Motor neuron (in vitro differentiated cells): ENCODE data around the gene PRR33. TPM values are rescaled to one million over a fixed set of nuclear protein-coding genes. Genes with fewer than 3 reads are reported as not detected.

Experiments used
- ATAC-seq, 8 experiments: fragments of 200-7000 bp; cut with Tn5 transposase; replicated peaks in 6 of 8; 2 replicates each; pipeline ENCODE4 v1.8.0; 2021; ENCODE audit warnings: mild to moderate bottlenecking in 8 of 8, moderate library complexity in 8 of 8
- H3K27ac ChIP-seq, 2 donors: fragments of 250-450 bp; sonication (Bioruptor Pico); 2 replicates each; pipeline ENCODE4 v1.9.0; 2021; ENCODE audit warnings: antibody characterized with exemption in 2 of 2, mild to moderate bottlenecking in 2 of 2, moderate library complexity in 1 of 2
- H3K4me1 ChIP-seq, 2 donors: fragments of 250-450 bp; sonication (Bioruptor Pico); replicated peaks in 1 of 2; 2 replicates each; pipeline ENCODE4 v1.6.1; 2021; ENCODE audit warnings: antibody characterized with exemption in 2 of 2, mild to moderate bottlenecking in 2 of 2, moderate library complexity in 1 of 2
- H3K4me3 ChIP-seq, 5 donors: fragments of 250-450 bp; sonication (Bioruptor Pico); 2 replicates each; pipeline ENCODE4 v1.9.0; 2021; ENCODE audit warnings: antibody characterized with exemption in 5 of 5, mild to moderate bottlenecking in 5 of 5, moderate library complexity in 4 of 5
- WGBS, 10 experiments: fragments of 450-650 bp; shearing (Covaris generic); methylation state at CpG; one replicate each; pipeline ENCODE4 v1.0.0; 2022; 5-methylcytosine and 5-hydroxymethylcytosine counted together
- in situ Hi-C, 9 experiments: fragments of 400-800 bp; cut with MboI; loops; one replicate each; pipeline ENCODE4 v1.15.0; 2021; ENCODE audit warnings: low sequenced_read_pairs in 9 of 9, low pct_unique_long_range_greater_than_20kb in 2 of 9; ENCODE audit not compliant: unreplicated experiment in 9 of 9
- total RNA-seq, 8 experiments: library from RNA; unstranded; fragments of 300-600 nt; gene quantifications; 2 replicates each; pipeline versions ENCODE4 v1.2.3 to v1.2.4, GENCODE V29; 2022

Gene PRR33
- total RNA-seq, 8 experiments from 2014 or later = 0.13 to 1.1 (median 0.25) TPM; not detected in 2

DNA sequence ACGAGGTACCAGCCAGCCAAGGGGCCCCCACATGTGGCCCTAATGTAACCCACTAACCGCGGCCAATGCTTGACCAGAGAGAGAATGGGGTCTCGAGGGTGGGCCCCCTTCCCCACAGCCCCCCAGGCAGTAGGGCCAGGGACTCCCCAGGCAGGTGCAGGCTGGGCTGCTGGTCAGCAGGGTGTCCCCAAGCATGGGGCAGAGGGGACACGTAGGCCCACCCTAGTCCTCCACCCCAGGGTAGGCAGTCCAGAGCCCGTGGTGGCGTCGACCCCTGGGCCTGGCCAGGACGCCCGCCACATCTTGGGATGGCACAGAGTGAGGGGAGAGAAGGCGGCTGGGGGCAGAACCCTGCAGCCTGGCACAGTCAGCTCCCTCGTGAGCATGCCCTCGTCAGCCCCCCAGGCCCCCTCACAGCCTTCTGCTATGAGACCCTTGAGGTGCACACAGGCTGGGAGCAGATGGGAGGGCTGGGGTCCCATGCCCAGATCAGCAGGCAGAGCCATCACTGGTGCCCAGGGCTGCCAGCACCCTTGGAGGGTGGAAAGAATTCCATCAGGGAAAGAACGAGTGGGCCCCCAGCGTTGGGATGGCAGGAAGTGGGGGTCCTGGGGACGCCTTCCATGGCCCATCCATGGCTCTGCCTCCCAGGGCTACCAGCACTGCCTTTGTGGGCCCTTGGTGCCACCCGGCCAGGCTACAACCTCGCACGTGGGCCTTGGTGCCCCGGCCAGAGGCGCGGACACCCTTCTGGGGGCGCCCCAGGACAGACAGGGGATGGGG is 33.9 kb upstream of the PRR33 start:
- peaks cover 9 to 10% of the 10 kb centered on the region in 2 donors for H3K4me1 ChIP-seq
- no peak overlapping the region for H3K27ac ChIP-seq
- in situ Hi-C loops = no loop called here
- no peak for ATAC-seq
- WGBS, 10 experiments = 87% methylated on average over 4 of the region's 23 CpGs; no CpG with 5 or more reads in 9 of the 10 experiments
- no peak overlapping the region for H3K4me3 ChIP-seq

DNA sequence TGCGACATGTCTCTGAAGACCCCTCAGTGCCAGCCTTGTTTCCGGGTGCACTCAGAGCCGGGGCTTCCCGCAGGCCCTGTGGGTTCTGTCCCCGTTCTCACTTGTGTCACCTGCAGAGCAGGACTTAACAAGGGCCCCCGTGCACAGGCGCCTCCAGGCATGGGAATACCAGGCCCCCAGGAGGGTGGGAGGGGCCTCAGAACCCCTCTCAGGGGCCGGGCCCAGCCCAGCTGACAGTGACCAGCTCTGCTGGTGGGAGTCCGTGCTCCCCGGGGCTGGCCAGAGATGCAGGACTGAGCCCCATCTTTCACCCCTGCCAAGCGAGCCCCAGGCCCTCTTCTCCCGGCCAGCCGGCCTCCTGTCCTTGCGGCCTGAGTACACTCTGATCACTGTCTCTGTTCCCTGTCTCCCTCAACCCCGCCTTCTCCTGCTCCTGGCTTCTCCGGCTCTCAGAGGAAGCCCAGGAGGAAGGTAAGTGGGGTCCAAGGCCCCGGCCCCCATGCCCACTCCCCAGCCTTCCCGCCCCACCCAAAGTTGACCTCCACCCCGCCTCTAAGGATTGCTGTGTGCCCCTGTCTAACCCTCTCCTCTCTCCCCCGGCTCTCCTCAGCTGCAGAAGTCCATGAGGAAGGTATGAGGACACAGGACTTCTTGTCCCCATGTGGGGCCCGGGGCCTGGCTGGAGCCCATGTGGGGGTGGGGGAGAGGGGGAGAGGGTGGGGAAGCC is 33.1 kb upstream of the PRR33 start:
- Histone ChIP-seq H3K27ac (no peak overlapping the region), H3K4me1 (peaks cover 9 to 10% of the 10 kb centered on the region in 2 donors), H3K4me3 (no peak overlapping the region)
- in situ Hi-C loops = no loop called here
- ATAC-seq = no peak
- WGBS, 10 experiments = 42 to 100% (median 80%) methylated on average over 2 to 3 of the region's 21 CpGs; no CpG with 5 or more reads in 7 of the 10 experiments

DNA sequence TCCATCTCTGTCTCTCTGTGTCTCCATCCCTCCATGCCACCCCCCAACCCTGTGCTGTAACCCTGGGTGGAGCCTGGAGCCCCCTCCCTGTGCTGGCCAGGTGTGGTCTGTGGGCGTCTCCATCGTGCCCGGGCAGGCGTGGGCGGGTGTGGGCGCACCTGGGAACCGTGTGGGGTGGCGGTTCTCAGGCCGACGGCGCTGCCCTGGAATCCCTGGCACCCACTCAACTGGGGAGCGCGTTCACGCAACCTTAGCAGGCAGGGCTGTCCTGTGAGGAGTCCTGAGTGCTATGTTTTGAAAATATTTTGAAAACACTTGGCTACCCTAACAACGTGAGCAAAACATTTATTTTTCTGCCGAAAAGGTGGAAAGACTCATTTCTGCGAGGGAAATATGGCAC is 32.5 kb upstream of the PRR33 start:
- no peak for ATAC-seq
- Histone ChIP-seq H3K4me1 (peaks cover 9 to 10% of the 10 kb centered on the region in 2 donors), H3K4me3 (no peak overlapping the region), H3K27ac (no peak overlapping the region)
- 65 to 90% (median 84%) methylated on average over 2 to 3 of the region's 17 CpGs; no CpG with 5 or more reads in 7 of the 10 experiments for WGBS, 10 experiments
- in situ Hi-C loops = no loop called here

DNA sequence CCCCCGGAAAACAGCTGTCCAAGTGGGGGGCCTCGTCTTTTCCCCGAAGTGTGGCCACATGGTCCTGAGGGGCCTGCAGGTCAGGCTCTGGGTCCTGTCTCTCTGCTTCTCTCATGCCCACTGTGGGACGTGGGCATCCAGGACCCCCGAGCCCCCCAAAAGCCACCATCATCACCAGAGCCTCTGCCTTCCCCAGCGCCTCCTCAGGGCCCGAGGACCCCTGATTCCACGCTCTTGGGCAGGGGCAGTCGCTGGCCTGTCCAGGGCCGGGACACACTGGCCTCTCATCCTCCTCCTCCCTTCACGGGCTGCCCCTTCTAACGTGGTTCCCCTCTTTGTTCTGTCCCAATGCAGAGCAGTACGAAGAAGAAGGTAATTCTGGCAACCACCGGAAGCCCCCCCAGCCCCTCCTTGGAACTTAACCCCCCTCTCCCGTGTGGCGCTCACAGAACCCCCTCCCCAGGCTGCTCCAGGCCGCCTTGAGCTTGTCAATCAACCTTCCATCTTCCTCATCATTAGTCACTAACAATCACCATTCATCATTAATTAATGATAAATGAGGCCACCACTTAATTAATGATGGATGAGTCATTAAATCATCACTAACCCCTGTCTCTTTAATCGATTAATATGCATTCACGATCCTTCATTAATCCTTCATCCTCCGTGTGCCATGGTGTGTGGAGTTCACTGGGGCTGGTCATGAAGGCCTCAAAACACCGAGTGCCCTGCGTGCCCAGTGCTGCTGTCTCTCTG is 31.7 kb upstream of the PRR33 start:
- ATAC-seq = no peak
- H3K27ac ChIP-seq = no peak overlapping the region
- H3K4me3 ChIP-seq = no peak overlapping the region
- WGBS, 10 experiments = 70 to 100% (median 86%) methylated on average over 2 to 6 of the region's 22 CpGs; no CpG with 5 or more reads in 3 of the 10 experiments
- in situ Hi-C loops = no loop called here
- peaks cover 9 to 10% of the 10 kb centered on the region in 2 donors for H3K4me1 ChIP-seq

DNA sequence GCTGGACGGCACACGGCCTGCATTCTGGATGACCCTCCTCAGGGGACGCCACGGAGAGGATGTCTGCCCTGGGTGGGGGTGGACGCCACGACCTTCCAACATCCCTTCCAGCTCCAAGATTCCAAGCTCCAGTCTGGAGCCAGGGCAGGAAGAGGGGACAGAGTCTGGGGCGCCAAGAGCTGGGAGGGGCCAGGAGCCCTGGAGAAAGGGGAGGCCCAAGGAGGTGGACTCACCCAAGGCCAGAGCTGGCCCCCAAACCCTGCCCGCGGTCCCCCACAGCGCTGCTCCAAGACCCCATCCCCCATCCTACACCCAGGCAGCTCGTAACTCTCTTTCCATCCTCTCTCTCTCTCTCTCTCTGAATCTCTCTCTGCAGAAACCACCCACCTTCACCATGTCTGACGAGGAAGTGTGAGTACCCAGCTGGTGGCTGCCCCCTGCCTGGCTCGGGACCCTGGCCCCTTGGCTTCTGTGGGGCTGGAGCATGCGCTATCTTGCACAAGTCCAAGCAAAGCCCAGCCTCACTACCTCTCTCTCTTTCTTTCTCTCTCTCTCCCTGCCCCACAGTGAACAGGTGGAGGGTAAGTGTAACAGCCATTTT is 30.9 kb upstream of the PRR33 start:
- in situ Hi-C loops = no loop called here
- ATAC-seq = no peak
- no peak overlapping the region for H3K4me3 ChIP-seq

DNA sequence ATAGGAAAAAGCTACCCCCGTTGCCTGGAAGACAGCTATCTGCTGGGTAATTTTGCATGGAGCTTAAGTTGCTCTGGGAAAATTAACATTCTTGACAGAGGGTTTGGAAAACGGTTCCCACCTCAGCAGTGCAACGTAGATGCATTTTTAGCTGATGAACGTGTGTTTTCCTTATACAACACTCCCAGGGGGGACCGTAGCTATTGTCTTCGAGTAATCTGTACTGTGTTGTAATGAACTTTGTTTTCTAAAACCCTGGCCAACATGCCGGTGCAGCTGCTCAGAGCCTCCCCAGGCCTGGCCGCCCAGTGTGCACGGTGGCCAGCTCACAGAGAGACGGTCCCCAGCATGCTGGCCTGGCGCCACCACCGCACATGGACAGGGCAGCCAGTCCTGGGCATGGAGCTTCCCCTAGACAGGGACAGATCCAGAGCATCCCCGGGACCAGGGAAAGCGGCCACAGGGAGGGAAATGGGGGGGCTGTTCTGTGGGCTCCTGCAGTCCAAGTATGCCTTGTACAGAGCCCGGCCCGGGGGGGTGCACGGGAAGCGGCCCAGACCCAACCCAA is 30.0 kb upstream of the PRR33 start:
- H3K4me1 ChIP-seq = peaks cover 1% of the 10 kb centered on the region in 2 donors
- ATAC-seq = peak in 5 of 8 experiments; percentile 1 to 56 (median 35)
- no peak overlapping the region for H3K4me3 ChIP-seq
- in situ Hi-C loops = no loop called here
- WGBS, 10 experiments = 0 to 73% (median 17%) methylated on average over 1 to 6 of the region's 18 CpGs; no CpG with 5 or more reads in 5 of the 10 experiments
- no peak overlapping the region for H3K27ac ChIP-seq

More for the DNA sequence above, 30.9 kb upstream of the PRR33 start:
- peaks cover 9 to 10% of the 10 kb centered on the region in 2 donors for H3K4me1 ChIP-seq
- no peak overlapping the region for H3K27ac ChIP-seq
- no CpG with 5 or more reads among the region's 14 CpGs for WGBS, 10 experiments

DNA sequence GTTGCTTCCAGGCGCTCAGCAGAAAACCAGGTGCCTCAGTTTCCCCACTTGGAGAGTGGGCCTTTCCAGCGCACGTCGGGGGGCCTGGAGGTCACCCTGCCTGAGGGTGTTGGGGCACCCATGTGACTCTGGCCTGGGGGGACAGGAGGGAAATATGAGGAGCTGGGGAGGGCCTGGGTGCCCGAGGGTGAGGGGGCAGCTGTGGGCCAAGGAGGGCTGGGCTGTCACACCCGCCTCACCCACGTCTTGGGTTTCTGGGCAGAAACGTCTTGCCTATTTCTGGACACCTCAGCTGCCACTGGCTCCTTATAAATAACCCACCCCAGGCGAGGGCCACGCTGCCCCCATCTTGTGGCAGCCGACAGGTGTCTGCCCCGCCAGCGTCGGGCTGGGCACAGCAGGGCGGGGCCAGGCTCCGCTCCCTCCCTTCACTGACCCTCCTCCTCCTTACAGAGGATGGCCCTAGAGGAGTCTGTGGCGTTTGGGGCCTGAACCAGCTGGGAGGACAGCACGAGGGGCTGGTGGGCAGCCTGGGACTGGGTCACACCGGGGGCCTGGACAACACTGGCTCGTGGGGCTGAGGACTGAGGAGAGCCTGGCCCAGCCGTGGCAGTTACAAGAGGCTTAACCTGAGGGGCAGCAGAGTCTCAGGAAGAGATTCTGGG is 29.3 kb upstream of the PRR33 start:
- 27 to 49% (median 43%) methylated on average over 1 to 4 of the region's 21 CpGs; no CpG with 5 or more reads in 5 of the 10 experiments for WGBS, 10 experiments
- peak in 4 of 8 experiments; percentile 9 to 49 (median 24) for ATAC-seq
- Histone ChIP-seq H3K4me1 (no peaks in the 10 kb centered on the region), H3K4me3 (no peak overlapping the region), H3K27ac (no peak overlapping the region)
- in situ Hi-C loops = no loop called here

DNA sequence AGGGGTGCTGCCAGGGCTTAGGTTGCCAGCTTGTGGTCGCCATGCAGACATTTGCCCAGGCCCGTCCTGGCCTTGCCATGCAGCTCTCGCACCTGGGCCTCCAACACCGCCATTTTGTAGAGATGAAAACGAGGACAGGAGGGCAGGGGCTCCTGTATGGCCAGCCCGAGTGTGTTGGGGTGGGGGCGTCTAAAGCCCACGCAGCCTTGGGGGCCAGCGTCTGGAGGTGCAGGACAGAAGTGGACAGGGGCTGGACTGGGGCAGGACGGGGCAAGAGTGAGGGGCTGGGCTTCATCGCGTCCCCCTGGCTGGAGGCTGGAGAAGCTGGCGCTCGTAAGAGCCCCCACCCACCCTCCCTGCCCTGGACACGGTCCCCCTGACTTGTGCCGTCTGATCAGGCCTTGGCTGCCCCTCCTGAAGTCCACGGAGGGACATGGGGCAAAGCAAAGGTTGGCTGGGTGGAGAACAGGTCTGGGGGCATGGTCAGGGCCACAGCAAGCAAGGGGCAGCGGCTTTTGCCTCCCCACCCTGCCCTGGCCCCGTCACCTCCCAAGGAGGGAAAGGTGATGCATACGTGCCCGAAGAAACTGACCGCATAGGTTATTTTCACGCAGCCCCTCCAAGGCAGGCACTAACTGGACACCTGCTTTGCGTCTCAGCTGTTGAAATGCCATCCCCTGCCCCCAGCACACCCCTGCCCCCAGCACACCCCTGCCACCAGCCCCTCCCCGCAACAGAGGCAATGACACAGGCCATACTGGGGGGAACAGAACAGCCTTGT is 28.6 kb upstream of the PRR33 start:
- no peak overlapping the region for H3K4me3 ChIP-seq
- WGBS, 10 experiments = 60 to 93% (median 82%) methylated on average over 1 to 4 of the region's 25 CpGs; no CpG with 5 or more reads in 6 of the 10 experiments
- no peak for ATAC-seq
- in situ Hi-C loops = no loop called here
- no peak overlapping the region for H3K27ac ChIP-seq
- H3K4me1 ChIP-seq = no peaks in the 10 kb centered on the region

DNA sequence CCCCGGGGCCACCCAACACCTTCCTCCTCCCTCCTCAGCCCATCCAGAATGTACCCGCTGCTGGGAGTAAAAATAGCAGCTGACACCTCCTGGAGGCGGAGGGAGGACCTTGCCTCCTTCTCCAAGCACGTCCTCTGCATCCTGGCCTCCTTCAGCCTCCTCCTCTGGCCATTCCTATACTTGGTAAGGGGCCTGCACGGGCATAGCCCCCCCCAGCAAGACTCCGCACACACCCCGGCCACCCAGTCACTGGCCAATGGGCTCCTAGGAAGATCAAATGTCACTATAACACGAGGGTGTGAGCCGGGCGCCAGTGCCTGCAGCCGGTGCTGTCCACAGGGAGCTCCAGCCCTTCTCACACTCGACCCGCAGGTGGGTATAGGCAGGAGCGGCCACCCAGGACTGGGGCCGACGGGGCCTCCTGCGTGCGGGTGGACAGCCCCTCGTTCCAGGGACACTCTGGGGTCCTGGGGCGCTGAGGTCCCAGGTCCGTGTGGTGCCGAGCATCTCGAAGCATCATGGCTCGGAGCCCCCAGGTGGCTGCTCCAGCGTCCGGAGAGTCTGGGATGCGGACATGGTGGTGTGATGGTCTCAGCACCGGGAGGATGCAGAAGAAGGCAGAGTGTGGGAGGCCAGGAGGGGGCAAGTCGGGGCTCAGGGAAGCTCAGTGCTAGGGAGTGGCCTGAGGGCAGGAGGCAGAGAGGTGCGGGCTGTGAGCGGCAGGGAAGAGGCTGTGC is 27.9 kb upstream of the PRR33 start, which contains the start of gene TNNT3:
Gene TNNT3, plus strand, starts transcription at position 313 of the 737 bp plus-strand sequence. CDS start 3,172 bp downstream, outside the sequence.
- Histone ChIP-seq H3K4me3 (no peak within 1 kb of the TSS), H3K27ac (no peak within 1 kb of the TSS), H3K4me1 (no peaks in the 10 kb centered on the region)
- WGBS, 10 experiments = 75 to 93% (median 78%) methylated on average over 4 to 17 of the region's 31 CpGs; no CpG with 5 or more reads in 7 of the 10 experiments
- in situ Hi-C loops = no loop called here
- no peak for ATAC-seq

DNA sequence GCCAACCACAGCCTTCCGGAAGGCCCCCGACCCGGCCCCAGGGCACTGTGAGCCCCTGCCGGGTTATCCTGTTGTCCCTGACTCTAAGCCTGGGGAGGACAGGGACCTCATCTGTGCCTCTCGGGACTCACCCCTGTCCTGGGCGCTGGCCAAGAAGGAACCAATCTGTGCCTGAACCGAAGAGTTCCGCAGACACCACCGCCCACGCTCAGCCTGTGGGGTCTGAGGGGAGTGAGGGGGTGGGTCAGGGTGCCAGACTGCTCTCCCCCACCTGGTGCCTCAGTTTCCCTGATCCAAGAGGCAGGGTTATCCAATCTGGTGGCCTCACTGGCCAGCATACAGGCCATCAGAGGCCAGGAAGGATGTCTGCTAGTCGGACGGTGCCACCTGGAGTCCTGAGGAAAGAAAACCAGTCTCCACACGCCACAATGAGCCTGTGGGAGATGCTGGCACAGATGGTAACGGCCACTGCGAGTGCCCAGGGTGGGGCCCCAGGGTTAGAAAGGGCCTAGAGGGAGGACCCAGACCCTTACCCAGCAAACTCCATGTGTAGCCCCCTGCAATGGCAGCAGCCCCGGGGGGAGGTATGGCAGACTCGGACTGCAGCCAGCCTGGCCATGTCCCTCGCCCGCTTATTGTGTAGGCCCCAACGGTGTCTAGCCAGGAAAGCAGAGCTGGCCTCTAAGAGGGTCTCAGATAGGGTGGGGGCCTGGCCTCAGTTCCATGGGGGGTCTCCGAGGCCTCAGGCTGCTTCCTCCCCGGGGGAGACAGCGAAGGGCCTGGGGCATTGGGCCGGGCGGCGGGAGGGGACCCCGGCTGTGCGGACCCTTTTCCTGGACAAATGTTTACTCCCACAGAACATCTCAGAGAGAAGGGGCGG is 27.0 kb upstream of the PRR33 start:
- Histone ChIP-seq H3K27ac (no peak overlapping the region), H3K4me3 (no peak overlapping the region), H3K4me1 (no peaks in the 10 kb centered on the region)
- in situ Hi-C loops = no loop called here
- ATAC-seq = no peak
- 80 to 96% (median 90%) methylated on average over 1 to 8 of the region's 29 CpGs; no CpG with 5 or more reads in 5 of the 10 experiments for WGBS, 10 experiments
